ENCODE measurements around the gene SH3GLB1.

GRCh38 chr1:86765674-86766073 is 61.3 kb downstream of the SH3GLB1 start:
- TF ChIP-seq, protein P1, sequence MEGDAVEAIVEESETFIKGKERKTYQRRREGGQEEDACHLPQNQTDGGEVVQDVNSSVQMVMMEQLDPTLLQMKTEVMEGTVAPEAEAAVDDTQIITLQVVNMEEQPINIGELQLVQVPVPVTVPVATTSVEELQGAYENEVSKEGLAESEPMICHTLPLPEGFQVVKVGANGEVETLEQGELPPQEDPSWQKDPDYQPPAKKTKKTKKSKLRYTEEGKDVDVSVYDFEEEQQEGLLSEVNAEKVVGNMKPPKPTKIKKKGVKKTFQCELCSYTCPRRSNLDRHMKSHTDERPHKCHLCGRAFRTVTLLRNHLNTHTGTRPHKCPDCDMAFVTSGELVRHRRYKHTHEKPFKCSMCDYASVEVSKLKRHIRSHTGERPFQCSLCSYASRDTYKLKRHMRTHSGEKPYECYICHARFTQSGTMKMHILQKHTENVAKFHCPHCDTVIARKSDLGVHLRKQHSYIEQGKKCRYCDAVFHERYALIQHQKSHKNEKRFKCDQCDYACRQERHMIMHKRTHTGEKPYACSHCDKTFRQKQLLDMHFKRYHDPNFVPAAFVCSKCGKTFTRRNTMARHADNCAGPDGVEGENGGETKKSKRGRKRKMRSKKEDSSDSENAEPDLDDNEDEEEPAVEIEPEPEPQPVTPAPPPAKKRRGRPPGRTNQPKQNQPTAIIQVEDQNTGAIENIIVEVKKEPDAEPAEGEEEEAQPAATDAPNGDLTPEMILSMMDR (IDR thresholded peaks at IDR 0.05; ENCODE audit: poor library complexity), result no peak
- TF ChIP-seq EZH2 (IDR thresholded peaks at IDR 0.05; ENCODE audit: borderline replicate concordance), result no peak

All from hepatocyte (in vitro differentiated cells).